Endothelial cell of umbilical vein (primary cell): ENCODE data around the gene RASAL2. TPM values are rescaled to one million over a fixed set of nuclear protein-coding genes. Genes with fewer than 3 reads are reported as not detected.

ENCODE experiments used
- BruUV-seq: library from RNA; stranded (reverse); fragments of 400-500 nt; replicated peaks from 2 replicates; lab custom pipeline; 2021; lab: Mats Ljungman, UMichigan
- CTCF ChIA-PET: fragments of 300-600, 350-600 bp; sonication (Branson Sonifier 250); formaldehyde crosslinking; loops from one replicate; lab custom pipeline; 2021; ENCODE audit warnings: antibody characterized with exemption, inconsistent platforms; lab: Charles Lee
- POLR2A ChIA-PET: fragments of 300-600, 350-600 bp; sonication (Branson Sonifier 250); formaldehyde crosslinking; loops from one replicate; lab custom pipeline; 2021; ENCODE audit warnings: antibody characterized with exemption, inconsistent platforms; lab: Charles Lee
- DNase-seq: peaks from one replicate; pipeline ENCODE4 v3.0.0-alpha.2; 2011; ENCODE audit warnings: low read depth, low spot score
- FAIRE-seq: peaks from 2 replicates; lab custom pipeline; 2011; peaks lifted over from hg19 to GRCh38; lab: Jason Lieb, UNC
- H2AFZ ChIP-seq: 2 replicates; pipeline ENCODE4 v1.6.0; 2012; ENCODE audit warnings: low read depth, low read length, control low read depth, inconsistent platforms
- H3K27ac ChIP-seq: 2 replicates; pipeline ENCODE4 v1.5.1; 2011; ENCODE audit warnings: low read depth, mild to moderate bottlenecking, control low read depth, low read length, moderate library complexity; ENCODE audit not compliant: insufficient read depth
- H3K27me3 ChIP-seq, 2 experiments: 2 replicates each; pipeline versions ENCODE4 v1.6.0 to v1.6.1; 2011; ENCODE audit warnings: low read length in 2 of 2, mixed read lengths in 1 of 2; ENCODE audit not compliant: control insufficient read depth in 2 of 2, insufficient read depth in 2 of 2
- H3K36me3 ChIP-seq, 2 experiments: 2 replicates in 1 of 2; 3 replicates in 1 of 2; pipeline ENCODE4 v1.5.1; 2011; ENCODE audit warnings: low read length in 2 of 2, mild to moderate bottlenecking in 1 of 2, moderate library complexity in 1 of 2; ENCODE audit not compliant: control insufficient read depth in 2 of 2, insufficient read depth in 2 of 2; ENCODE audit errors: extremely low read depth in 1 of 2
- H3K4me1 ChIP-seq: 3 replicates; pipeline ENCODE4 v1.5.1; 2011; ENCODE audit warnings: mild to moderate bottlenecking, low read length; ENCODE audit not compliant: control insufficient read depth, insufficient read depth; ENCODE audit errors: extremely low read depth
- H3K4me2 ChIP-seq: 2 replicates; pipeline ENCODE4 v1.6.1; 2011; ENCODE audit warnings: low read length, control low read depth, mixed read lengths; ENCODE audit not compliant: insufficient read depth
- H3K4me3 ChIP-seq, 3 experiments: fragments of 200-600 bp in 1 of 3; sonication (generic), shearing (Covaris generic) in 1 of 3; replicated peaks in 1 of 3; 2 replicates each; pipeline ENCODE4 v1.5.1; 2011 to 2016; ENCODE audit warnings: control low read depth in 3 of 3, low read length in 3 of 3, mild to moderate bottlenecking in 2 of 3, inconsistent platforms in 1 of 3, low read depth in 1 of 3, moderate library complexity in 1 of 3; ENCODE audit not compliant: insufficient read depth in 1 of 3
- H3K79me2 ChIP-seq: 2 replicates; pipeline ENCODE4 v1.6.0; 2012; ENCODE audit warnings: low read length, inconsistent platforms; ENCODE audit not compliant: control insufficient read depth, insufficient read depth
- H3K9ac ChIP-seq: replicated peaks from 2 replicates; pipeline ENCODE3; 2011; ENCODE audit warnings: low read length, control low read depth; ENCODE audit not compliant: insufficient read depth; ENCODE audit errors: extremely low read depth
- H3K9me1 ChIP-seq: replicated peaks from 3 replicates; pipeline ENCODE4 v1.6.0; 2011; ENCODE audit warnings: mild to moderate bottlenecking, low read length; ENCODE audit not compliant: control insufficient read depth, insufficient read depth; ENCODE audit errors: extremely low read depth
- H3K9me3 ChIP-seq: replicated peaks from 2 replicates; pipeline ENCODE4 v1.5.1; 2012; ENCODE audit warnings: low read length, inconsistent platforms; ENCODE audit not compliant: control insufficient read depth, insufficient read depth
- H4K20me1 ChIP-seq: replicated peaks from 2 replicates; pipeline ENCODE3; 2011; ENCODE audit warnings: mild to moderate bottlenecking, low read length; ENCODE audit not compliant: control insufficient read depth, insufficient read depth; ENCODE audit errors: extremely low read depth
- CTCF ChIP-seq, 2 donors: IDR thresholded peaks; 1 replicate in 1 of 2; 2 replicates in 1 of 2; pipeline ENCODE4 v1.5.1; 2011; ENCODE audit warnings: low read length in 2 of 2, mild to moderate bottlenecking in 2 of 2, moderate library complexity in 2 of 2, control low read depth in 1 of 2, inconsistent platforms in 1 of 2, low read depth in 1 of 2; ENCODE audit not compliant: insufficient read depth in 1 of 2; ENCODE audit errors: extremely low read depth in 1 of 2
- EZH2 ChIP-seq: IDR thresholded peaks from 2 replicates; pipeline ENCODE4 v1.6.1; 2012; ENCODE audit warnings: borderline replicate concordance, low read depth, mild to moderate bottlenecking, moderate library complexity, low read length, inconsistent platforms; ENCODE audit not compliant: severe bottlenecking
- FOS ChIP-seq: IDR thresholded peaks from 2 replicates; pipeline ENCODE4 v1.6.1; 2011; ENCODE audit warnings: mild to moderate bottlenecking, low read length, moderate library complexity, borderline replicate concordance; ENCODE audit not compliant: insufficient read depth
- GATA2 ChIP-seq: IDR thresholded peaks from 2 replicates; pipeline ENCODE4 v1.7.0; 2011; ENCODE audit warnings: low read depth, mild to moderate bottlenecking, moderate library complexity, mixed read lengths, low read length; ENCODE audit not compliant: insufficient read length, insufficient read depth
- JUN ChIP-seq: IDR thresholded peaks from 2 replicates; pipeline ENCODE4 v1.6.1; 2011; ENCODE audit warnings: borderline replicate concordance, low read depth; ENCODE audit not compliant: insufficient read length, insufficient read depth
- MAX ChIP-seq: IDR thresholded peaks from 2 replicates; pipeline ENCODE4 v1.6.1; 2011; ENCODE audit not compliant: insufficient read depth, insufficient read length
- MYC ChIP-seq: IDR thresholded peaks from one replicate; pipeline ENCODE4 v1.6.1; 2011; ENCODE audit warnings: mild to moderate bottlenecking, low read depth, low read length
- POLR2A ChIP-seq: IDR thresholded peaks from 2 replicates; pipeline ENCODE4 v1.6.1; 2012; ENCODE audit warnings: low read depth, mild to moderate bottlenecking, control low read depth, low read length
- POLR2AphosphoS5 ChIP-seq: IDR thresholded peaks from 2 replicates; pipeline ENCODE4 v1.6.1; 2012; ENCODE audit warnings: low read depth, mild to moderate bottlenecking, control low read depth, low read length, moderate library complexity; ENCODE audit not compliant: insufficient read depth
- dilution Hi-C: fragments of 300-500 bp; cut with MboI; formaldehyde crosslinking; loops from one replicate; pipeline ENCODE4 v1.15.0; 2019; ENCODE audit warnings: low sequenced_read_pairs; ENCODE audit not compliant: extremely low pct_ligation_motif_present
- intact Hi-C: fragments of 100-400 bp; cut with micrococcal nuclease; formaldehyde crosslinking; loops from one replicate; pipeline ENCODE4 v1.10.0; 2022
- polyA plus RNA-seq, 4 experiments: library from polyadenylated mRNA; depleted of rRNA in 3 of 4; stranded (reverse) in 3 of 4; unstranded in 1 of 4; fragments of >200 nt; gene quantifications; 2 replicates each; pipeline versions ENCODE4 v1.2.1 to v1.2.3, GENCODE V29; 2011 to 2012; ENCODE audit warnings: missing spikeins in 1 of 4
- total RNA-seq: library from RNA; stranded (reverse); gene quantifications from 2 replicates; pipeline ENCODE4 v1.2.3, GENCODE V29; 2021

The RASAL2 gene
- total and polyA plus RNA-seq, 2 donors (not counting 3 experiments of a cell fraction or from before 2014, with no cell fraction given), result 12.5 to 15.5 TPM

DNA sequence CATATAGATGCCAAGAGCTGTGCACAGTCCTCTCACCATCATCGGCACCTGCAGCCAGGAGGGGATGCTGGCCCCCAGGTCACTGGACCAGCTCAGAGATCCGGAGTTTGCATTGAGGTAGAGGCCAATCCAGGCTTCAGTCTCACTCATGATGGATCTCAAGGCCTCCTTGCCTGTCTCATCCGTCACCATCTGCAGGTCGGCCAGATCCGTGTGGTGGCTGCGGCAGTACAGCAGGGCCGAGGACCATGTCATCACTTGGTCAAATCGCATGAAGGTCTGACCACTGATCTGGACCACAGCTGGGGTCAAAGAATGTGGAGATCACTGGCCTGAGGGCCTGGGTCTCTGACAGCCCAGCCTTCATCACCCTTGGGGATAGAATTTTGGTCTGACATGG lies 396.2 kb downstream of the RASAL2 start:
- H3K36me3 ChIP-seq, result no peaks in the 10 kb centered on the region
- intact Hi-C loops, result no loop called here
- H3K9ac ChIP-seq, result no peak overlapping the region
- BruUV-seq, result no TSS peak
- no peaks in the 10 kb centered on the region for H3K27me3 ChIP-seq
- POLR2A ChIA-PET, result no interaction called here
- no peak overlapping the region for H3K4me2 ChIP-seq
- no peak for DNase-seq
- no peaks in the 10 kb centered on the region for H3K9me3 ChIP-seq
- CTCF ChIA-PET, result interaction anchor here (1.1 to 3.8 kb wide), 2 partner anchors 11 to 180 kb away, joined by 3 to 21 read pairs; no protein-coding TSS in a partner anchor
- no peak overlapping the region for H2AFZ ChIP-seq
- H3K9me1 ChIP-seq, result no peaks in the 10 kb centered on the region
- peaks cover 14% of the 10 kb centered on the region for H3K4me1 ChIP-seq
- FAIRE-seq, result no peak
- H3K4me3 ChIP-seq, result no peak overlapping the region
- dilution Hi-C loops, result no loop called here
- no peak for TF ChIP-seq POLR2AphosphoS5
- TF ChIP-seq GATA2, result no peak
- no peak for TF ChIP-seq MAX
- TF ChIP-seq POLR2A, result no peak
- no peak for TF ChIP-seq EZH2
- no peak for TF ChIP-seq FOS
- no peak for TF ChIP-seq JUN
- TF ChIP-seq CTCF (IDR thresholded peaks at IDR 0.05; ENCODE audit: extremely low read depth in 1 of 2, insufficient read depth in 1 of 2, low read depth in 1 of 2, low read length in 2 of 2), result no peak
- TF ChIP-seq MYC, result no peak
- no peaks in the 10 kb centered on the region for H3K79me2 ChIP-seq
- H4K20me1 ChIP-seq, result no peaks in the 10 kb centered on the region
- H3K27ac ChIP-seq, result no peak overlapping the region
